ENCODE measurements around the gene C2orf42.
"Not testable (repeated sequence)": the region's sequence is repeated elsewhere in the genome, so short reads cannot be mapped to it uniquely, and the experiment has no call there.

C2orf42 gene

GRCh38 chr2:70102323-70102905, 88.4 kb downstream of the C2orf42 start:
- DNase-seq, result not testable (repeated sequence)

GRCh38 chr2:70101686-70102085, 89.1 kb downstream of the C2orf42 start:
- not testable (repeated sequence) for DNase-seq

DNA sequence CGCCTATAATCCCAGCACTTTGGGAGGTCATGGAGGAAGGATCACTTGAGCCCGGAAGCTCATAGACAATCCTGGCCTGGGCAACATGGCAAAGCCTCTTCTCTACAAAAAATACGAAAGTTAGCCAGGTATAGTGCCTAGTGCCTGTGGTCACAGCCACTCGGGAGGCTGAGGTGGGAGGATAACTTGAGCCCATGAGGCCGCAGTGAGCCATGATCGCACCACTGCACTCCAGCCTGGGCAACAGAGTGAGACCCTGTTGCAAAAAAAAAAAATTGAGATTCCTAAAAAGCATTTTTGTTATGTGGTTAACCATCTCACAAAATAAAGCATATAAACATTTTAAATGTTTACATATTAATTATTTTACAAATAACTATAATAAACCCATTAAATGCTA, 89.6 kb downstream of the C2orf42 start:
- DNase-seq, result no peak
